Suprapubic skin (tissue), 4 donors: ENCODE data around the gene POLR3H. TPM values are rescaled to one million over a fixed set of nuclear protein-coding genes. Genes with fewer than 3 reads are reported as not detected.

ENCODE experiments used
- DNase-seq, 2 donors: peaks; one replicate each; pipeline ENCODE4 v3.0.0-alpha.2; 2019; ENCODE audit warnings: low spot score in 2 of 2
- H3K27ac ChIP-seq: fragments of 200-600 bp; sonication (generic); one replicate; pipeline ENCODE4 v1.5.1; 2019
- H3K27me3 ChIP-seq: fragments of 200-600 bp; sonication (generic); one replicate; pipeline ENCODE4 v1.5.1; 2019
- H3K36me3 ChIP-seq: fragments of 200-600 bp; sonication (generic); one replicate; pipeline ENCODE4 v1.5.1; 2019
- H3K4me1 ChIP-seq: fragments of 200-600 bp; sonication (generic); one replicate; pipeline ENCODE4 v1.5.1; 2019
- H3K4me3 ChIP-seq: fragments of 200-600 bp; sonication (generic); one replicate; pipeline ENCODE4 v1.5.1; 2019; ENCODE audit warnings: mild to moderate bottlenecking
- H3K9me3 ChIP-seq: fragments of 200-600 bp; sonication (generic); one replicate; pipeline ENCODE4 v1.5.1; 2019
- CTCF ChIP-seq, 2 donors: fragments of 200-600 bp in 1 of 2; fragments of 450-650 bp in 1 of 2; sonication (generic) in 1 of 2; IDR thresholded peaks; one replicate each; pipeline ENCODE4 v1.5.1; 2016 to 2019; ENCODE audit warnings: antibody characterized with exemption in 2 of 2, mild to moderate bottlenecking in 1 of 2, moderate library complexity in 1 of 2
- EP300 ChIP-seq: sonication (generic); formaldehyde crosslinking; IDR thresholded peaks from one replicate; pipeline ENCODE4 v1.6.1; 2017; ENCODE audit warnings: antibody characterized with exemption
- POLR2A ChIP-seq, 2 donors: fragments of 450-650 bp; IDR thresholded peaks; one replicate each; pipeline ENCODE4 v1.6.1; 2017; ENCODE audit warnings: antibody characterized with exemption in 2 of 2, mild to moderate bottlenecking in 2 of 2, moderate library complexity in 2 of 2
- POLR2AphosphoS5 ChIP-seq, 3 donors: sonication (generic); formaldehyde crosslinking; IDR thresholded peaks; one replicate each; pipeline ENCODE4 v1.6.1; 2017; ENCODE audit warnings: antibody characterized with exemption in 3 of 3
- WGBS: methylation state at CpG from one replicate; pipeline ENCODE4 v1.1.5; 2018; 5-methylcytosine and 5-hydroxymethylcytosine counted together
- total RNA-seq, 4 donors: library from RNA; depleted of rRNA; stranded (reverse); fragments of >200 nt; gene quantifications; one replicate each; pipeline ENCODE4 v1.1.0, GENCODE V29; 2016

Gene POLR3H
- total RNA-seq, 4 donors from 2014 or later, result 18.5 to 32.7 (median 23.5) TPM

GRCh38 chr22:41526226-41526829 is 17.9 kb downstream of the POLR3H start:
- no peak for DNase-seq
- H3K27ac ChIP-seq, result no peak overlapping the region
- peaks cover 75% of the 10 kb centered on the region for H3K36me3 ChIP-seq
- peaks cover 20% of the 10 kb centered on the region for H3K4me1 ChIP-seq
- no peak overlapping the region for H3K4me3 ChIP-seq
- H3K9me3 ChIP-seq, result no peaks in the 10 kb centered on the region
- TF ChIP-seq CTCF (IDR thresholded peaks at IDR 0.05) (no peak), EP300 (no peak), POLR2AphosphoS5 (IDR thresholded peaks at IDR 0.05) (no peak), POLR2A (IDR thresholded peaks at IDR 0.05) (no peak)
- H3K27me3 ChIP-seq, result no peaks in the 10 kb centered on the region
- WGBS, result 69% methylated on average over 11 of the region's 12 CpGs

- peaks cover 20% of the 10 kb centered on the region for H3K4me1 ChIP-seq
- DNase-seq, result peak in 1 of 2 donors; percentile 68
- WGBS, result 69% methylated on average over 7 of the region's 13 CpGs
- no peaks in the 10 kb centered on the region for H3K9me3 ChIP-seq
- peaks cover 69% of the 10 kb centered on the region for H3K36me3 ChIP-seq
- no peaks in the 10 kb centered on the region for H3K27me3 ChIP-seq
- TF ChIP-seq CTCF (IDR thresholded peaks at IDR 0.05) (no peak), POLR2A (IDR thresholded peaks at IDR 0.05) (no peak)
- no peak overlapping the region for H3K27ac ChIP-seq
- H3K4me3 ChIP-seq, result no peak overlapping the region
Observed at GRCh38 chr22:41525450-41526225, 18.6 kb downstream of the POLR3H start.

DNA sequence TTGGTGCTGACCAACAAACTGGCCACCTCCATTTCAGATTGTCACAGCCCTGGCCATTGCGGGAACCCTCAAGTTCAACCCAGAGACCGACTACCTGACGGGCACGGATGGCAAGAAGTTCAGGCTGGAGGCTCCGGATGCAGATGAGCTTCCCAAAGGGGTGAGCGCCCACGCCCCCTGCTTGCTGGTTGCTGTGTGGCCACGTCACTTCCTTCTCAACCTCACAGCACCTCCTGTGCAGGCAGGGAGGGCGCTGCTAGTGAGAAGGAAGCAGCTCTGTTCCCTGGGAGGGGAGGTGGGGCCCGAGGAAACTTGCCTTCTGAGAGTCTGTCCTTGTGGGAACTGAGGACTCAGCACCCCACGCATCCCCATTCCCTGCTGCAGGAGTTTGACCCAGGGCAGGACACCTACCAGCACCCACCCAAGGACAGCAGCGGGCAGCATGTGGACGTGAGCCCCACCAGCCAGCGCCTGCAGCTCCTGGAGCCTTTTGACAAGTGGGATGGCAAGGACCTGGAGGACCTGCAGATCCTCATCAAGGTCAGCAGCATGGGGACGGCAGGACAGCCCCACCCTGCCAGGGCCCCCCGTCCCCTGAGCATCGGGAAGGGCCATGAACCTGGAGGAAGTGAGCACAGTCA is 19.3 kb downstream of the POLR3H start:
- Histone ChIP-seq H3K27ac (no peak overlapping the region), H3K4me3 (no peak overlapping the region), H3K36me3 (peaks cover 63% of the 10 kb centered on the region), H3K9me3 (no peaks in the 10 kb centered on the region), H3K4me1 (peaks cover 20% of the 10 kb centered on the region), H3K27me3 (no peaks in the 10 kb centered on the region)
- WGBS, result 75% methylated on average over 9 of the region's 17 CpGs
- TF ChIP-seq EP300 (no peak), POLR2A (IDR thresholded peaks at IDR 0.05) (no peak), POLR2AphosphoS5 (IDR thresholded peaks at IDR 0.05) (no peak), CTCF (IDR thresholded peaks at IDR 0.05) (no peak)
- peak in 1 of 2 donors; percentile 77 for DNase-seq

DNA sequence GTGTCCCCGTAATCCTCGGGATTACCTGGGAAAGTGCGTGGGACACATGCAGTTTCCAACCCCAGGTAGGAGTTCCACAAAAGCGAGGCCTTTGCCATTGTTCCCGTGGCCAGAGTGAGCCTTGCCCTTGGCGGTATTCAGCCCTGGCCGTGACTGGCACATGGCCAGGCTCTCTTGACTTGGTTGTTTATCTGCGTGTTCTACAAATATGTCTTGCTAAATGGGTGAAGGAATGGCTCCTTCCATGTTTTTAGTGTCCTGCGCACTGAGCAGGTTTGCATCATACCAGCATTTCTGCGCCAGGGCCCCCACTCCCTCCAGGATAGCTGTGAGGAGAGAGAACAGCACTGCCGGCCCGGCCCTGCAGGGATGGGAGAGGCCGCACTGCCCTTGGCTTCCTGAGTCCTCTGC is 20.0 kb downstream of the POLR3H start:
- DNase-seq, result peak in 1 of 2 donors; percentile 77
- TF ChIP-seq POLR2A (IDR thresholded peaks at IDR 0.05) (no peak), CTCF (IDR thresholded peaks at IDR 0.05) (no peak), EP300 (no peak), POLR2AphosphoS5 (IDR thresholded peaks at IDR 0.05) (no peak)
- no peaks in the 10 kb centered on the region for H3K9me3 ChIP-seq
- peaks cover 20% of the 10 kb centered on the region for H3K4me1 ChIP-seq
- H3K27me3 ChIP-seq, result no peaks in the 10 kb centered on the region
- H3K36me3 ChIP-seq, result peaks cover 61% of the 10 kb centered on the region
- WGBS, result 79% methylated on average over 13 of the region's 13 CpGs
- H3K4me3 ChIP-seq, result no peak overlapping the region
- H3K27ac ChIP-seq, result peak overlapping the region; percentile 59
